ENCODE measurements around the gene HMGA1. TPM values are rescaled to one million over a fixed set of nuclear protein-coding genes. Genes with fewer than 3 reads are reported as not detected.
"Not testable (repeated sequence)": the region's sequence is repeated elsewhere in the genome, so short reads cannot be mapped to it uniquely, and the experiment has no call there.

HMGA1 gene
- total RNA-seq, 1 experiment from 2014 or later, result 2,446 TPM

- no peak overlapping the region for H3K4me3 Mint-ChIP-seq
- H3K27ac Mint-ChIP-seq, result no peak overlapping the region
- peaks cover 30% of the 10 kb centered on the region for H3K9me3 Mint-ChIP-seq
- CTCF ChIA-PET, result no interaction called here
- H3K27me3 Mint-ChIP-seq (ENCODE audit: low read depth), result 0 out of 2 replicates have a peak, but pooled peaks cover 3% of the 10 kb centered on the region
- ATAC-seq (no peak), DNase-seq (ENCODE audit: low spot score) (no peak)
- POLR2A ChIA-PET, result no interaction called here
- TF ChIP-seq CDX4 (CRISPR knock-in tag; IDR thresholded peaks at IDR 0.05; ENCODE audit: borderline replicate concordance) (no peak), MAX (CRISPR knock-in tag; IDR thresholded peaks at IDR 0.05) (no peak), FOXP1 (CRISPR knock-in tag; IDR thresholded peaks at IDR 0.05; ENCODE audit: borderline replicate concordance) (no peak), HMGA2 (CRISPR knock-in tag; IDR thresholded peaks at IDR 0.05) (no peak), SOX15 (CRISPR knock-in tag; IDR thresholded peaks at IDR 0.05) (no peak), CREM (CRISPR knock-in tag; IDR thresholded peaks at IDR 0.05) (no peak), MYBL2 (CRISPR knock-in tag; IDR thresholded peaks at IDR 0.05) (no peak)
- TF ChIP-seq, protein P1, sequence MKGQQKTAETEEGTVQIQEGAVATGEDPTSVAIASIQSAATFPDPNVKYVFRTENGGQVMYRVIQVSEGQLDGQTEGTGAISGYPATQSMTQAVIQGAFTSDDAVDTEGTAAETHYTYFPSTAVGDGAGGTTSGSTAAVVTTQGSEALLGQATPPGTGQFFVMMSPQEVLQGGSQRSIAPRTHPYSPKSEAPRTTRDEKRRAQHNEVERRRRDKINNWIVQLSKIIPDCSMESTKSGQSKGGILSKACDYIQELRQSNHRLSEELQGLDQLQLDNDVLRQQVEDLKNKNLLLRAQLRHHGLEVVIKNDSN (CRISPR knock-in tag; IDR thresholded peaks at IDR 0.05), result no peak
- TF ChIP-seq, protein P2, sequence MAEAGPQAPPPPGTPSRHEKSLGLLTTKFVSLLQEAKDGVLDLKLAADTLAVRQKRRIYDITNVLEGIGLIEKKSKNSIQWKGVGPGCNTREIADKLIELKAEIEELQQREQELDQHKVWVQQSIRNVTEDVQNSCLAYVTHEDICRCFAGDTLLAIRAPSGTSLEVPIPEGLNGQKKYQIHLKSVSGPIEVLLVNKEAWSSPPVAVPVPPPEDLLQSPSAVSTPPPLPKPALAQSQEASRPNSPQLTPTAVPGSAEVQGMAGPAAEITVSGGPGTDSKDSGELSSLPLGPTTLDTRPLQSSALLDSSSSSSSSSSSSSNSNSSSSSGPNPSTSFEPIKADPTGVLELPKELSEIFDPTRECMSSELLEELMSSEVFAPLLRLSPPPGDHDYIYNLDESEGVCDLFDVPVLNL (CRISPR knock-in tag; IDR thresholded peaks at IDR 0.05; ENCODE audit: borderline replicate concordance, low read depth), result no peak
- no peaks in the 10 kb centered on the region for H3K4me1 Mint-ChIP-seq
- peaks cover 17% of the 10 kb centered on the region for H3K36me3 Mint-ChIP-seq
Observed at GRCh38 chr6:34260576-34261267, 24.0 kb downstream of the HMGA1 start.

GRCh38 chr6:34263484-34263883 lies 26.8 kb downstream of the HMGA1 start:
- H3K4me1 Mint-ChIP-seq; ATAC-seq; H3K27ac Mint-ChIP-seq; H3K27me3 Mint-ChIP-seq (ENCODE audit: low read depth); DNase-seq (ENCODE audit: low spot score); POLR2A ChIA-PET; H3K4me3 Mint-ChIP-seq: not testable (repeated sequence)
- CTCF ChIA-PET, result interaction anchor here (0.6 to 1.0 kb wide), 3 partner anchors 9 to 106 kb away, joined by 3 to 4 read pairs (median 4); partner anchors contain the start of gene SMIM29
- Mint-ChIP-seq H3K36me3 (peaks cover 17% of the 10 kb centered on the region), H3K9me3 (peaks cover 30% of the 10 kb centered on the region)

DNA sequence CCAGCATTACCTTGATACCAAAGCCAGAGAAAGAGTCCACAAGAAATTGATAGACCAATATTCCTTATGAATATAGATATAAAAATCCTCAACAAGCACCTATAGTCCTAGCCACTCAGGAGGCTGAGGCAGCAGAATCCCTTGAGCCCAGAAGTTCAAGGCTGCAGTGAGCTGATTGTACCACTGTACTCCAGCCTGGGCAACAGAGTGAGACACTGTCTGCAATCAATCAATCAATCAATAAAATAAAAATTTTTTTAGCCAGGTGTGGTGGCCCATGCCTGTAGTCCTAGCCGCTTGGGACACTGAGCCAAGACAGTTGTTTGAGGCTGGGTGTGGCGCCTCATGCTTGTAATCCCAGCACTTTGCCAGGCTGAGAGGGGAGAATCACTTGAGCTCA lies 31.1 kb downstream of the HMGA1 start:
- no peak overlapping the region for H3K27ac Mint-ChIP-seq
- ATAC-seq (no peak), DNase-seq (ENCODE audit: low spot score) (no peak)
- H3K36me3 Mint-ChIP-seq, result peaks cover 6% of the 10 kb centered on the region
- TF ChIP-seq FOXP1 (CRISPR knock-in tag; IDR thresholded peaks at IDR 0.05; ENCODE audit: borderline replicate concordance), result no peak
- no peak for TF ChIP-seq ESRRA (CRISPR knock-in tag; IDR thresholded peaks at IDR 0.05; ENCODE audit: borderline replicate concordance)
- no peak for TF ChIP-seq ZNF416 (CRISPR knock-in tag; IDR thresholded peaks at IDR 0.05)
- TF ChIP-seq HMGXB4 (CRISPR knock-in tag; IDR thresholded peaks at IDR 0.05), result no peak
- TF ChIP-seq, protein P3, sequence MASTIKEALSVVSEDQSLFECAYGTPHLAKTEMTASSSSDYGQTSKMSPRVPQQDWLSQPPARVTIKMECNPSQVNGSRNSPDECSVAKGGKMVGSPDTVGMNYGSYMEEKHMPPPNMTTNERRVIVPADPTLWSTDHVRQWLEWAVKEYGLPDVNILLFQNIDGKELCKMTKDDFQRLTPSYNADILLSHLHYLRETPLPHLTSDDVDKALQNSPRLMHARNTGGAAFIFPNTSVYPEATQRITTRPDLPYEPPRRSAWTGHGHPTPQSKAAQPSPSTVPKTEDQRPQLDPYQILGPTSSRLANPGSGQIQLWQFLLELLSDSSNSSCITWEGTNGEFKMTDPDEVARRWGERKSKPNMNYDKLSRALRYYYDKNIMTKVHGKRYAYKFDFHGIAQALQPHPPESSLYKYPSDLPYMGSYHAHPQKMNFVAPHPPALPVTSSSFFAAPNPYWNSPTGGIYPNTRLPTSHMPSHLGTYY (CRISPR knock-in tag; IDR thresholded peaks at IDR 0.05), result no peak
- TF ChIP-seq ZNF121 (CRISPR knock-in tag; IDR thresholded peaks at IDR 0.05), result no peak
- TF ChIP-seq RELA (CRISPR knock-in tag; IDR thresholded peaks at IDR 0.05; ENCODE audit: borderline replicate concordance), result no peak
- TF ChIP-seq MYBL2 (CRISPR knock-in tag; IDR thresholded peaks at IDR 0.05), result no peak
- TF ChIP-seq MAX (CRISPR knock-in tag; IDR thresholded peaks at IDR 0.05), result no peak
- TF ChIP-seq ZNF317 (CRISPR knock-in tag; IDR thresholded peaks at IDR 0.05; ENCODE audit: borderline replicate concordance, low read depth), result no peak
- TF ChIP-seq IRF2 (CRISPR knock-in tag; IDR thresholded peaks at IDR 0.05; ENCODE audit: borderline replicate concordance, low read depth), result no peak
- TF ChIP-seq, protein P4, sequence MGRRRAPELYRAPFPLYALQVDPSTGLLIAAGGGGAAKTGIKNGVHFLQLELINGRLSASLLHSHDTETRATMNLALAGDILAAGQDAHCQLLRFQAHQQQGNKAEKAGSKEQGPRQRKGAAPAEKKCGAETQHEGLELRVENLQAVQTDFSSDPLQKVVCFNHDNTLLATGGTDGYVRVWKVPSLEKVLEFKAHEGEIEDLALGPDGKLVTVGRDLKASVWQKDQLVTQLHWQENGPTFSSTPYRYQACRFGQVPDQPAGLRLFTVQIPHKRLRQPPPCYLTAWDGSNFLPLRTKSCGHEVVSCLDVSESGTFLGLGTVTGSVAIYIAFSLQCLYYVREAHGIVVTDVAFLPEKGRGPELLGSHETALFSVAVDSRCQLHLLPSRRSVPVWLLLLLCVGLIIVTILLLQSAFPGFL (CRISPR knock-in tag; IDR thresholded peaks at IDR 0.05; ENCODE audit: borderline replicate concordance), result no peak
- TF ChIP-seq, protein P1 (CRISPR knock-in tag; IDR thresholded peaks at IDR 0.05), result no peak
- TF ChIP-seq NFE2L1 (CRISPR knock-in tag; IDR thresholded peaks at IDR 0.05), result no peak
- no peak for TF ChIP-seq ZNF263 (CRISPR knock-in tag; IDR thresholded peaks at IDR 0.05; ENCODE audit: low read depth)
- TF ChIP-seq TP53 (CRISPR knock-in tag; IDR thresholded peaks at IDR 0.05), result no peak
- TF ChIP-seq GRHL2 (CRISPR knock-in tag; IDR thresholded peaks at IDR 0.05; ENCODE audit: insufficient replicate concordance, severe bottlenecking), result no peak
- TF ChIP-seq NFATC4 (CRISPR knock-in tag; IDR thresholded peaks at IDR 0.05), result no peak
- H3K9me3 Mint-ChIP-seq, result peaks cover 14% of the 10 kb centered on the region
- H3K27me3 Mint-ChIP-seq (ENCODE audit: low read depth), result no peaks in the 10 kb centered on the region
- ChIA-PET POLR2A (interaction anchor here (0.6 kb wide), 1 partner anchor 153 kb away, joined by 3 read pairs; no protein-coding TSS in a partner anchor), CTCF (no interaction called here)
- no peak overlapping the region for H3K4me3 Mint-ChIP-seq
- peaks cover 5% of the 10 kb centered on the region for H3K4me1 Mint-ChIP-seq

Measured in WTC11 (cell line).